Glomerular visceral epithelial cell (primary cell): Measurements from ENCODE around the gene KIAA1671.

Experiments used
- DNase-seq: peaks from one replicate; pipeline ENCODE4 v3.0.0-alpha.2; 2016; ENCODE audit errors: extremely low spot score

The KIAA1671 gene

DNA sequence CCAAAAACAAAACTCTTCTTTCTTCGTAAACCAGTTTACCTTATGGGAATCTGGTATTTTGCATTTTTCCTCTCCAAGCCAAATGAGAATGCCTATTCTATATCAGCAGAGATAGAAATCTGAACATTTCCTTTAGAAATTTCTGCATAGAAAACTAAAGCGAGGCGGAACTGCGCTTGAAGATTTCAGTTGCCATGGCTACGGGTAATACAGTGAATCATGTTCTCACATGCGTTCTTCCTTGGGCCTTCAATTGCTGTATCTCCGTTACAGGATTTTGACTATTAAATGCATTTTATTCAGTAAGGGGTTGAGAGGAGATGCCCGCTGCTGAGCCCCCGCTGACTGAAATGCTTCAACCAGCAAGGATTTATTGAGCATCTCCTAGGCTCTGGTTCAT lies 138.9 kb downstream of the KIAA1671 start:
- no peak for DNase-seq

DNA sequence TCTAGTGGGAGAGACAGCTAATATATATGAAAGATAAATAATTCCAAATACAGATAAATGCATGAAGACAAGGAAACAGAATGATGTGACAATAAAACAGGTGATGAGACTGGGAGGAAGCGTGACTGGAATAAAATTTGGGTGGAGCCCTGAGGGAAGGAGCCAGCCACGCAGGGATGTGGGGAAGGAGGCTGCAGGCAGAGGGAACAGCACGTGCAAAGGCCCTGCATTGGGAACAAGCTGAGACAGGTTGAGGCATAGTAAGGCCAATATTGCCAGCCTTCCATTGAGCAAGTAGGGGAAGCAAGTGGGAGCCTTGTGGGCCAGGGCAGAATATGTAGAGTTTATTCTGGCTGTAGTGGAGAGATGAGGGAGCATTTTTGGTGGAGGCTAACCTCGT lies 139.6 kb downstream of the KIAA1671 start:
- DNase-seq: no peak

DNA sequence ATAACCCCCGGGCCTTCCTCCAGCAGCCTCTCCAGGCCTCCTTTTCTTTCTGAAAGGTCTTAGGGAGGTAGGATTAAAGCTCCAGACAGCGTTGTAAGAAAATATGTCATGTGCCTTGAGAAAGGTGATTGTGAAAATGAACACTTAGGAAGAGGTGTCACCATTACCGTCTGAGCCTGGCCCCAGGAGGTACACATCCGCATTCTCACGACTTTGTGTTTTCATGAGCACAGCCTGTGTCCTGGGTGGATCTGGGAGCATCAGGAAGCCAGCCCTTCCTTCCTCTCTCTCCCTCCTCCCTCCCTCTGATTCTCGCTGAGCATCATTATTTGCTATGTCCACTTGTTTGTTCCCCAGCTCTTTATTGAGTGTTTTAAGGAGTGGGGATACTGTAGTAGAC lies 142.1 kb downstream of the KIAA1671 start:
- no peak for DNase-seq

DNA sequence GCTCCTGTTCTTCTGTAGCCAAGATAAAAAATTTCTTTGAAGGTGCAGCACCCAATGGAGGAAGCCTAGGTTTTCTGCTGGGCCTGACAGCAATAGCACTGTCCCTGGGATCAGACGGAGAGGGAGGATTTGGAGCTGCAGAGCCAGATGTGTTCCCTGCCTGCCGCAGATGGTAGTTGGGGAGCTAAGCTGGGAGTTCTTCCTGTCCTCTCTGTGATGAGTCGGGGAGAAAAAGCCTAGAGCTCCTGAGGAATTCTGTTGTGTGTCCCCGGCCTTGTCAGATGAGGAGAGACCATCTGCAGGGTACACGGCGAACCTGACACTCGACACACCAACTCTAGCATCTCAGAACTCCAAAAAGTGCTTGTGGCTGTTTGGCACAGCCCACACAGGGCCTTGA lies 143.4 kb downstream of the KIAA1671 start:
- DNase-seq: no peak

DNA sequence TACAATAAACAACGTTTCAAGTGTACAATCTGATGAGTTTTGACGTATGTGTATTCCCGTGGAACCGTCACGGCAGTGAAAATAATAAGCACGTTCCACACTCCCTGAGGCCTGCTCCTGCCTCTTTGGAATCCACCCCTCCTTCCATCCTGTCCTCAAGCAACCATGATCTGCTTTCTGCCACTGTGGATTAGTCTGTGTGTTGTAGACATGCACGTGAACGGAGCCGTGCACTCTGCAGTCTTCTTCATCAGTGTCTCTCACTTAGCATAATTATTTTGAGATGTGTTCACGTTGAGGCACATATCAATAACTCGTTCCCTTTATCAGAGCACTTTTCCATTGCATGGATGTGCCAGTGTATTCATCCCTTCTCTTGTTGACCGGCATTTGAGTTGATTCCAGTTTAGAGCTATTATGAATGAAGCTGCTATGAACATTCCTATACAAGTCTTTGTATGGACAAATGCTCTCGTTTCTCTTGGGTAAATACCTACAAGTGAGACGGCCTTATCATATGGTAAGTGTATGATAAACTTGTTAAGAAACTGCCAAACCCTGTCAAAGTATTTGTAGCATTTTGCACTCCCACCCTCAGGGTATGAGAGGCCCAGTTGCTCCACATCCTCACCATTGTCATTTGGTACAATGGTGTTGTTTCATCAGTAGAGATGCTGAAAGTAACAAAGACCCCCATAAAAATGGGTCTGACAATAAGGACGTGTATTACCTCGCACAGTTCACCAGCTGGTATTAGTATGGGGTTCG lies 144.3 kb downstream of the KIAA1671 start:
- DNase-seq: no peak

DNA sequence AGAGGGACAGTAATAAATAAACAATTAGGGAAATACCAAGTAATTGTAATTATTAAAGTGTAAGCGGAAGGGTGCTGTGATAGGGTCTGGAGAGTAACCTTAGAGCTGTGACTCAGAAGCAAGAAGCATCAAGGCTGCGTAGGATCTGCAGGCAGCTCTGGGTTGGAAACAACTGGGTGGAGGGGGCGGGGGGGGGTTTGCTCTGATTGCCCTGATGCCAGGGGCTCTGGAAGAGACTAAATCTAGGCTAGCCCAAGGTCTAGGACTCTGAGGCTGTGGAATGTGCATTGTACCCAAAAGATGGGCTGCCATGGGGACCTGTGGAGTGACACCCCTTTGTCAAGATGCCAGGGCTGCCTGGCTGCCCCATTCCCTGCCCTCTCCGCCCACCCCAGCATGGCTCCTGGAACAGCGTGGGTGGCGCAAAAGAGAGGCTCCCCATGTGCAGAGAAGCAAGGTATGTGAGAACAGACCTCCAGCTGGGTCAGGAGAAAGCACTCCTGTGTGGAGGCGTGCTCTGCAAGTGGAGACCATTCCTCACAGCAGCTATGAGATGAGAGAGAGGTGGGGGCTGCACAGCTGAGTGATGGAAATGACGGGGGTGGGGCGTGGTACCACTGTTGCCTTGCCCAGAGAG lies 146.0 kb downstream of the KIAA1671 start:
- DNase-seq: no peak

DNA sequence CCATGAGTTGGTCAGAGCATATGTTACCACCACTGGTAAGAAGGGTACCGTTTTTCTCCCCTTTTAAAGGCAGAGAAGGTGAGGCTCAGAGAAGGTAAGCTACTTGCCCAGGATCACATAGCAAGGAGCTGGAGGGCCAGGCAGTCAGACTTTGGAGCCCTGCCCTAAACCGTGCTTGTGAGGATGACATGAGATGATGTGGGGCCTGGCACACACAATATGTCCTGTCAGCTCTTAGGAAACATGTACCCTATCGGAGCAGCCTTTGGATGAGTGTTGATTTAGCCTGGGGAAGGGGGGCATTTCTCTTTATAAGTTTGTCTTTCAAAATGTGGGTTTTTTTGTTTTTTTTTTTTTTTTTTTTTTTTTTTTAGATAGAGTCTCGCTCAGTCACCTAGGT lies 146.7 kb downstream of the KIAA1671 start:
- DNase-seq: no peak

DNA sequence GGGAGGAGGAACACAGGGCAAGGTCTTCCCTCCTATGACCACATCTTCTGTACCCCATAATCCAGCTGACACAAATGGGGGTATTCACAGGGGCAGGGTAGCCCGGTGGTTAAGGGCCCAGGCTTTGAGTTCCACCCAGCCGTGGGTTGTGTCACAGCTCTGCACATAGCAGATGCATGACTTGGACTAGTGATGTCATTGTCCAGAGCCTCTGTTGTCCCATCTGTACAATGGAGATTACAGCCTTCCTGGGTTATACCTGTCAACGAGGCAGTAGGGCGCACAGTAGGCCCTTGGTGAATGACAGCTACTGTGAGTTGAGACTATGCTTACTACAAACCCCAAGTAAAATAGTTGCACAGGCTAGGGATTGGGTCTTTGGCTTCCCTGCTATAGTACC lies 147.9 kb downstream of the KIAA1671 start:
- no peak for DNase-seq

DNA sequence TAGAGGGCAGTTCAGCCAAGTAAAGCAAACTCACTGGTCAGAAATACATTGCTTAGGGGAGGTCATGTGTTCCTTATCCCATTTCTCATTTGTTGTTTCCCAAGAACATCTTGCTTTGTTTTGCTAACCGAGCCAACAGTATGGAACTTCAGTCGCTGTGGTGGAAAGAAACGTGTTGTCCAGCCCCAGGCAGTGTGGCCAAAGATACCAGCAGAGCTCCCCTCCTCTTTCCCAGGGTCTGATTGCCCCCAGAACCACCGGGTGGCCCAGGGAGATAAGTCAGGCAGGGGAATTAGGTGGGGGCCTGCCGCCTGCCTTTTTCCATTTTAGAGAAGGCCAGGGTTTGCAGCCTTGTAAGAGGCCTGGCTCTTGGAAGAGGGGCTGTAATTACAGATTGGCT lies 148.4 kb downstream of the KIAA1671 start:
- DNase-seq: no peak

DNA sequence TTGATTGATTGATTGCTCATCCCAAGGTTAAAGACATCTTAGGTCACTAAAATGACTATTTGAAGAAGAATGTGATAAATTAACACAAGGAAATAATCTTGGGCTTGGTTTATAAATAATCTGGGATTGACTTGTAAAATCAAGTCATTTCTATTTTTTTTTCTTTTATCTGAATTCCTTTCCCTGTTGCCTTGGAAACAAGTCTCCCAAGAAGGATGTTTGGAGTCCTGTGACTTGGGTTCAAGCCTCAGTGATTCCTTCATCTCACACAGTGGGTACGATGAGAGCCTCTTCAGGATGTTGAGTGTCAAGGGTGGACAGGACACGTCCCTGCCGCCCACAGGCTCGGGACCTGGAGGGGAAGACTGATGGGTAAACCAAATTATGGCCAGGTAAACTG lies 149.0 kb downstream of the KIAA1671 start:
- no peak for DNase-seq

DNA sequence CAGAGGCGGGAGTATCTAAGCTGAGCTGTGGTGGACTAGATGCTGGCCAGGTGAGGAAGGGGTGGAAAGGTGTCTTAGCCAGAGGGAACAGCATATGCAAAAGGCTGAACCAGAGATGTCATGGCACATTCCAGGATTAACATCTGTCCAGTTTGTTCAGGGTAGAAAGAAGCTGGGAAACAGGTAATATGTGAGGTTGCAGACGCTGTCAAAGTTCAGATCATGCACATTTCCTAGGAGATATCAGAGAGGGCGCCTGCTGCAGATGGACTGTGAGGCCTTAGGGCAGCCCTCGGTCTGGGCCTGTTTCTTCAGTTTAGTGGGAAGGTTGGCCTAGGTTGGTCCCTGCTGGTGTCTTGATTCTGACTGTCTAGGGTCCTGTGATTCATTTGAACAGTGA lies 149.5 kb downstream of the KIAA1671 start:
- no peak for DNase-seq

DNA sequence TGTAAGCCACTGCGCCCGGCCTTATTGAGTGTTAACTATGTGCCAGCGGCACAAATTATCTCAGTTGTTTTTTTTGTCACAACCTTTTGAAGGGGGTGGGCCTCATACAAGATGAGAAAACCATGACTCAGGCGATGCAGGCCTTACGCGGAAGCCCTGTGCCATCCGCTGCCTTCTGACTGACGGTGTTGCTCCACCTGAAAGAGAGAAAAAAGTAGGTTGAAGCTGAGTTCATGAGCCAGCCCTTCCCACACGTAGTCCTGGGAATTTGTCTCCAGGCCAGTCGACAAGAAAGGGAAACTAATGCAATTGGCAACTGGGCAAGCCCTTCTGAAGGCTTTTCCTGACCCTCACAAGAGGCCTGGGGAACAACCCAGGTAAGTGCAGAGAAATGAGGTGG lies 150.2 kb downstream of the KIAA1671 start:
- no peak for DNase-seq

DNA sequence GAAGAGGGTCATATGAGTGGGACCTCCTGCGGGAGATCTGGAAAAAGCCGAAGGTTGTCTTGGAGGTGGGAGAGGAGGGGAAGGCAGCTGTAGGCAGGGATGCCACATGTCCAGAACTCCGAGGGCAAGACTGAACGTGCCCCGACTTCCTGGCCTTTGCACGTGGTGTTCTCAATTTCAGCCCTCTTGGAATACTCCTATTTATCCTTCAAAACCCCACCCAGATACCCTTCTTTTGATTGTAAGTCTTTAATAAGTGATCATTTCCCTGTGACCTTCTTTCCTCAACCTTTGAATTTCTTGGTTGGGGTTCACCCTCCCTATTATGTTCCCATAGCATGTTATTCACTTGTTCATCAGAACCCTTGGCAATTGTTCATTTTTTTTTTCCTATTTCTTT lies 151.9 kb downstream of the KIAA1671 start:
- DNase-seq: no peak

DNA sequence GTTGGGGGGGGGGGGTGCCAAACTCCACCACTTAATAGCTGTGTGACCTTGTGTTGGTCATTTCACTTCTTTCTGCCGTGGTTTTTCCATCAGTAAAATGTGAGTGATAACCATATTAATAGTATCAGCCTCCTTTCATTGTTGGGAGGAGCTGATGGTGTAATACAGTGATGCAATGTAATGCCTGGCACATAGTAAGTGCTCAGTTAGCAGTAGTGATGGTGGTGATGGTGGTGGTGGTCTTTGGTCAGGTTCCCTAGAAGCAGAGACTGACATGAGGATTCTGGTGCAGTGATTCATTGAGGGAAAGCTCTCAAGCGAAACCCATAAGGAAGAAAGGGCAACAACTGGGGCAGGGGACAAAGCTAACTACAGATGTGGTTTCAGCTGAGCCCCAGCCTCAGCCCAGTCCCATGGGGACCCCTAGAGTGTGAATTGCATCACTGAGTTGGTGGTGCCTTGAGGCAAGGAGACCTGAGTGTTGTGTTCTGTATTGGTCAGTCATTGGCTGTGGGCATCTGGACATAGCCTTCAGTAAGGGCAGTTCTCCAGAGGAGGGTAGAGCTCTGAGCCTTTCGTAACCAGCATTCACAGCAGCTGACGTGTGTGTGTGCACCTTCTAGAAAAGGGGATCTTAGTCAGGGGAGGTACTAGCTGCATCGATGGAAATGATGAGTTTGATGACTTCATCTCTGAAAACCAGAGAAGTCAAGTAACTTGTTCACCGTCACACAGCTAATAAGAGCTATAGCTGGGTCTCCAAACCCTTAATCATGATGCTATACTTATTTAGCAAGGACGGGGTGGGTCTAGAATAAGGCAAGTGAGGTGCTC lies 153.5 kb downstream of the KIAA1671 start:
- no peak for DNase-seq

DNA sequence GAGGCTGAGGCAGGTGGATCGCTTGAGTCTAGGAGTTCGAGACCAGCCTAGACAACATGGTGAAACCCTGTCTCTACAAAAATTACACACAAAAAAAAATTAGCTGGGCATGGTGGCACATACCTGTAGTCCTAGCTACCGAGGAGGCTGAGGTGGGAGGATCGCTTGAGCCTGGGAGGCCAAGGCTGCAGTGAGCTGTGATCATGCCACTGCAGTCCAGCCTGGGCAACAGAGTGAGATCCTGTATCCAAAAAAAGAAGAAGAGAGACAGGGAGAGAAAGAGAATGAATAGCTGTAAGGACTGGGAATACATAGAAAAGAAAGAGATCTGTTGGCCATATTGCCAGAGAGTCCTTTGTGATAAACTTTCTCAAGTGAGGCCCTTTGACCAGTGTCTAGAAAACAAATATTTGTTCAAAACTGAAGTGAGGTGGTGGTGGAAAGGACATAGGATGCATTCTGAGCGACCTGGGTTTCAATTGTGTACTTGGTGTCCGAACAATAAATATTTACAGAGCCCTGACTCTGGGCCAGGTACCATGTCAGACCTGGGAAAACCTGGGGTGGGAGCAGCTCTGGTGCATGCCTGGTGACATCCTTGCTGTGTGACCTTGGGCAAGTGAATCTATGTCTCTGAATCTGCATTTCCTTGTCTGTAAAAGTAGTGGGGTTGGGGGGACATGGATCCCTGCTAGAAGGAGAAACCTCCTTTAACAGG lies 157.5 kb downstream of the KIAA1671 start:
- no peak for DNase-seq

DNA sequence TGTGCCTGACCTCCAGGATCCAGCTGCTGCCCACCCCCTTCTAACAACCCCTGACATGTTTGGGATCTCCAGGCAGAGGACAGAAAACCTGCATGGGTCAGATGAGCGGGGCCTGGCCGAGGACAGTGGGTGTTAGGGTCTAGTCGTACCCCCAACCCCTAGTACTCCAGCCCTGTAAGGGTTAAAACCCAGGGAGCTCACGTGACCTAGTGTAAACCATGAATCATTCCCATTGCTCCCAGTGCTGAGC lies 158.0 kb downstream of the KIAA1671 start:
- no peak for DNase-seq

DNA sequence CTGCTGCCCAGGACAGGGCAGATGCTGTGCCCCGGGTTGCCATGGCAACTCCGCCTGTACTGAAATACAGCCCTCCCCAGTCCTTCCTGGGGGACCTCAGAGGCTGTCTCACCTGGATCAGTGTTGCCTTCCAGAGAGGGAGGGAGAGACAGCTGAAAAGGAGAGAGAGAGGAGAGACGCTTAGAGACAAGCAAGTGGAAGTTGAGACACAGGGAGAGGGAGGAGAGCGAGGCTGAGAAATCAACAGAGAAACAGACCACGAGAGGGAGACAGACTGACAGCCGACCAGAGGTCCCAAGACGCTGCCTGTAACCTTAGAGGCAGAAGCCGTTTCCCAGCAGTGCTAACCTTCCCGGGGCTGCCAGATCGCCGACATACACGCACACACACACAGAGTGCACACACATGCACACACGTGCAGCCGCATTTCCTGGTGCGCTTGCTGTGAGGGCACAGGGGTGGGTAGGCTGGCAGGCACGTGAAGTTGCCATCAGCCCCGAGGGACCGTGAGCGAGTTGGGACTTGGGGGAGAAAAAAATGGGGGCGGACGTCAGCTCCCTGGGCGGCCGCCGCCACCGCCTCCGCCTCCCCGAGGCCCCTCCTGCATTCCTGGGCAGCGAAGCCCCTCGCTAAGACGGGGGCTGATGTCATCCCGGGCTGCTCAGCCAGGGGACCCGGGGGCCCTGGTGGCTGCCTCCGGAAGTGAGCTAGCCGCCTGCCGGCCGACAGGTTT lies 158.5 kb downstream of the KIAA1671 start:
- DNase-seq: peak; percentile 89

DNA sequence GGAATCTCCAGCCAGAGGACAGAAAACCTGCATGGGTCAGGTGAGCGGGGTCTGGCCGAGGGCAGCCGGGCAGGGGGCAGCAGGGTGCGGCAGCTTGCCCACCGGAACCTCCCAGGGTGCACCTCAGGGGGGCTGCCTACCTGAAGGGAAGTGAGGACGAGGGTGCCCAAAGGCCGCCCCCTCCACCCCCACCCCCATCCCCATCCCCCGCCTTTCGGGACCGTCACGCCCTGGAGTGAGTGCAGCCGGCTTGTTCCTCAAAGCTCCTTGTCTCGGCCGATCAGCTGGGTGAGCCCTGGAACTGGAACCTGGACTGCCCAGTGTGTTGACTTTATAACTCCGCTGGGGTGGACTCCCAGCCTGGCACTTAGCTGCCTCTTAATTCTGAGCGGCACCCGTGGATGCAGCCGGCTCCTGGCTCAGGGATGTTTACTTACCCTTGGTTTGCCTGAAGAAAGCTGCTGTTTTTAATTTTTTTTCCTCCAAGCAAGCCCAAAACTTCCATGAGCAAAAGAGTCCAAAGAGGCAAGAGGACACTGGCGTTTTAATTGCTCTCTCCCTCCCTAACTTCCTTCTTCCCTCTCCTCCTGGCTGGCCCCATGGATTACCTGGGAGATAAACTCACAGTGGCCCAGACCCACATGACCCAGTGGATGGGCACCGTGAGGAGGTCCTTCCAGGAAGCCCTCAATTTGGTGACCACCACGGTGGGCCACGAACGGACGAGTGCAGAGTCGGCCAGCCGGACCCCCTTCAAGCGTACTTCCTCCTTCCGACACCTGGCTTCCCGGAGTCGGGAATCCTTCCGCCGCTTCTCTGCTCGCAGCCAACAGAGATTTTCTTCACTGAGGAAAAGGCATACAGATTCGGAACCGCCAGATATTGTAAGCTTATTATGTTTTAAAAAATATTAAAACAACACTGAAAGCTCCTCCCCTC lies 159.3 kb downstream of the KIAA1671 start:
- peak; percentile 28 for DNase-seq

DNA sequence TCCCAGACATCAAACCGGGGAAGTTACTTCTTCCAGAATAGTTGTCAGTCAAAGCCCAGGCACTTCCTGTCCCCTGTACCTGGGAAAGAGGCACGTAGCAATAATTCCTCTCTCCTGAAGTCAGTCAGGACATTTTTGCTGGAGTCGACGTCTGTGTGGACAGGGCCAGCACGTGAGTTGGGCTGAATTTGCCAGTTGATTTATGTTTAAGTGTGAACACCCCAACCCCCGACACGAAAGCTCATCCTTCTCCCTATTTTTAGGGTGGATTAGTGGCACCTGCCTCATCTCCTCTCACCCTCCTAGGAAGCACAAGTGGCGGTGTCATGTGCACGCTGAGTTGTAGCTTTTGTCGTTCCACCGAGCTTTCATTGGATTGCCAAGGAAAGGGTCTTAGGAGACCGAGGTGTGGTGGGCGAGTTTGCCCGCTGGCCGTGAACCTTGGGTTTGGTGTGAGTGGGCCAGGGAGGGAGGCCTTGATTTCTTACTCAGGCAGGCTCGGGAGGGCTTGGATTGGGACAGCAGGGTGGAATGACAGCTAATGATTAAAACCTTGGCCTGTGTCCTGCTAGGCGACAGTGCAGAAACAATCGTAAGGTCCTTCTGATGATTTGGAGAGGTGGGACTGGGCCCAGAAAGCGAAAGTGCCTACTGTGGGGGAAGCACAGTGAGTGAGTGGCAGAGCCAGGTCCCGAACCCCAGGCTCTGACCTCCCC lies 160.2 kb downstream of the KIAA1671 start:
- no peak for DNase-seq

DNA sequence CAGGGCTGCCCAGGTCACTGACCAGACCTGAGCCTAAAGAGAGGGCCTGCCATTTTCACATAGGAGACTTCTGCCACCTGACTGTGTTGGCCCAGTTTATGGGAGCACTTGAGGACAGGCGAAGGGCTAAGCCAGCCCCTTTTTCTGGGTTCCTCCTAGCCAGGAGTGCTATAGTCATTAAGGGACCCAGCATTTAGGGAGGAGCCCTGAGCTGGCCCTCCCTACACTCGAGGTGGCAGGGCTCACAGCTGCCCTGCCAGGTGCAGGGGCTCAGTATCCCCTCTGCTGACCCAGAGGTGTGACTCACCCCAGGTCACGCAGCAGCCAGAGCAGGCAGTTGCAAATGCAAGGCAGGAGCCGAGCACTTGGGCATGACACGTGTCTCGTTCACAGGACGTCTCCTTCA lies 160.8 kb downstream of the KIAA1671 start:
- peak; percentile 59 for DNase-seq
